NCI-H187 treated with DMSO at 0.1 percent for 48 hours (cell line): Measurements from ENCODE around the gene TSHZ2.
"Not testable (repeated sequence)": the region's sequence is repeated elsewhere in the genome, so short reads cannot be mapped to it uniquely, and the experiment has no call there.

Experiments used
- DNase-seq: peaks from one replicate; lab custom pipeline; 2025; lab: John Stamatoyannopoulos, UW

TSHZ2 gene

DNA sequence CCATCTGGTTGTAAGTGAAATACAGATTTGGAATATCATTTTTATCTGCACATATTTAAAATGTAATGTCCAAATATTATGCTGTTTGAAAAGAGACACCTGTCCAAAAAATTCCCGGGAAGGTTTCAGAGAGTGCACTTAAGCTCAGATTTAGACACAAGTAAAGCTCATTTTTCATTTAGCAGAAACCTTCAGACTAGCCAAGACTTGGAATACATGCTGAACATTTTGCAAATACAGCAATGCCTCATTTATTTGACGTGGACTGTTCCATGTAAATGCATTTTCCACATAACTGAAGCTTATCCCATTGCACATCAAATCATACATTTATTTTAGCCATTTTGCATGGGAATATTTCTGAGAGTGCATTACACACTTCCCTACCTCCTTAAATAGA is 340.8 kb downstream of the TSHZ2 start:
- DNase-seq, result no peak

- DNase-seq, result no peak
Observed at GRCh38 chr20:53316206-53316937, 344.2 kb downstream of the TSHZ2 start.

DNA sequence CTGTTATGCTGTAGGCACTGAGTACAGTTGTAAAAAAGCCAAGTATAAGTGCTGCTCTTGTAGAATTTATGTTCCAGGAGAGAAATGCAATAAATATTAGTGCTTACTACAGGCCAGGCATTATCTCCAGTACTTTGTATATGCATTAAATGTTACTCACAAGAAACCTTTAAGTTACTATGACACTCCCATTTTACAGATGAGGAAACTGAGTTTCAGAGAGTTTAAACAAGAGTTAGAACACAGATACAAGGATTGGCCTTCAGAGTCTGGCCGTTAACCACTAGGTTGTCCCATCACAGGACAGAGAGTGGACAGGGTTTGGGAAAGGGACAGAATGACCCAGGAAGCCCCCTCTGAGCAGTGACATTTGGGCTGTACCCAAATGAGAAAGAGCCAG is 347.0 kb downstream of the TSHZ2 start:
- DNase-seq, result no peak

GRCh38 chr20:53319716-53320115 is 347.6 kb downstream of the TSHZ2 start:
- no peak for DNase-seq

DNA sequence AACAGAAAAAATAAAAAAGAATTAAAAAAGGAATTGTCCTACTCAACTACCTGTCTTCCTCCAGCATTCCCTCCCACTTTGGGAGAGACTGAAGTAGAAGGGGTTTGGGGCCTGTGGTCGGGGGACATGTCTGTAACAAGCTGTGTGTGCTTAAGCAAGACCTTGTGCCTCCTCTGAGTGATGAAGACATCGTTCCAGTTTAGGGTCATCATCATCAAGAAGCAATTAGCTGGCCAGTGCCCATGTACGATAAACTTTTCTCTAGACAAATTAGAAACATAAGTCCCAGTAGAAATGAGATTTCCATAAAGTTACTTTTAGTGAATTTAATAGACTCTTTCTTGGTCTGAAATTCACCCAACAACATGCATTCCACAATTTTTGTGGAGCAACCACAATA is 348.5 kb downstream of the TSHZ2 start:
- DNase-seq, result no peak

DNA sequence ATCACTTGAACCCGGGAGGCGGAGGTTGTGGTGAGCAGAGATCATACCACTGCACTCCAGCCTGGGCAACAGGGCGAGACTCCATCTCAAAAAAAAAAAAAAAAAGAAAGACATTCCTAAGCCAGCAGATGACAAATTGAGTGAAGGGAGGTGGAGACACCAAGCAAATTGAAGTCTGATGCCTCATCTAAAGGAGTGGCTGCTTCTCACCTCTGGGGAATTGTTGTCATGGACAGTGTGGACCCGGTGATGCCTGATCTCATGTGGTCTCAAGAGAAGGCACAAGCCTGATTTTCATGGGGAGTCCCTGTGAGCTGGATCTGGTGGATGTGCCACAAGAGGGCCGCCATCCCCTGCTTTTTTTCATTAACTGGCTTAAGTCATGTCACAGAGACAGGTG is 349.4 kb downstream of the TSHZ2 start:
- no peak for DNase-seq

- no peak for DNase-seq
Observed at GRCh38 chr20:53322651-53323050, 350.5 kb downstream of the TSHZ2 start.

- not testable (repeated sequence) for DNase-seq
Observed at GRCh38 chr20:53323460-53323859, 351.3 kb downstream of the TSHZ2 start.

DNA sequence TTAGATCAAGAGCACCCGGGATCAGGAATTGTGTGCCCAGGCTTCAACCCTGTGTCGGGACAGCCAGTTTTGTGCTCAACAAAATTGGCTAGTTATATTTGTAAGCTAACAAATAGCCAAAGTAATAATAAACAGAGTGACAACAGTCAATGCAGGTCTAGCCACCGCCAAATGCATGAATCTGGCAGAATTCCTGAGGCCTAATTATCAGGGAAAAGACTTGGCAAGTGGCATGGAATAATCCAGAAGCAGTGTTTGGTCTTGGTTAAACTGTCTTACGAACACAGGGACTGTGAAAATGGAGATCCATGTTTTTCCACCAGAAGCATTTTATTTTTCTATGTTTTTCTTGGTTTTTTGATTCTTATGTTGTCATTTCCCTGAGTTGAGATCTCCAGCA is 352.7 kb downstream of the TSHZ2 start:
- DNase-seq, result no peak

GRCh38 chr20:53328961-53329360 is 356.8 kb downstream of the TSHZ2 start:
- no peak for DNase-seq

DNA sequence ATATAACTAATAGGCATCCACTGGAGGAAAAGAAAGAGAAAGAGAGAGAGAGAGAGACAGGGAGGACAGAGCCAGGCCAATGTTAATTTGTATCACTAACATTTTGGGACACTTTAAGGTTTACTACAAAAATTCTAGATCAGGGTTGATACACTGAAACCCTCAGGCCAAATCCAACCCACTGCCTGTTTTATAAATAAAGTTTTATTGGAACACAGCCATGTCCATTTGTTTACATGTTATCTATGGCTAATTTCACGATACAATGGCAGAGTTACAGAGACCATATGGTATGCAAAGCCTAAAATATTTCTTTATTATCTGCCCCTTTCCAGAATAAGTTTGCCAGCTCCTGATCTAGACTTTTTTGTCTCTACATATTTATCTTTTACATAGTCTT is 357.6 kb downstream of the TSHZ2 start:
- no peak for DNase-seq

GRCh38 chr20:53330601-53331140 is 358.5 kb downstream of the TSHZ2 start:
- DNase-seq, result no peak

GRCh38 chr20:53331151-53331973 is 359.2 kb downstream of the TSHZ2 start:
- no peak for DNase-seq

DNA sequence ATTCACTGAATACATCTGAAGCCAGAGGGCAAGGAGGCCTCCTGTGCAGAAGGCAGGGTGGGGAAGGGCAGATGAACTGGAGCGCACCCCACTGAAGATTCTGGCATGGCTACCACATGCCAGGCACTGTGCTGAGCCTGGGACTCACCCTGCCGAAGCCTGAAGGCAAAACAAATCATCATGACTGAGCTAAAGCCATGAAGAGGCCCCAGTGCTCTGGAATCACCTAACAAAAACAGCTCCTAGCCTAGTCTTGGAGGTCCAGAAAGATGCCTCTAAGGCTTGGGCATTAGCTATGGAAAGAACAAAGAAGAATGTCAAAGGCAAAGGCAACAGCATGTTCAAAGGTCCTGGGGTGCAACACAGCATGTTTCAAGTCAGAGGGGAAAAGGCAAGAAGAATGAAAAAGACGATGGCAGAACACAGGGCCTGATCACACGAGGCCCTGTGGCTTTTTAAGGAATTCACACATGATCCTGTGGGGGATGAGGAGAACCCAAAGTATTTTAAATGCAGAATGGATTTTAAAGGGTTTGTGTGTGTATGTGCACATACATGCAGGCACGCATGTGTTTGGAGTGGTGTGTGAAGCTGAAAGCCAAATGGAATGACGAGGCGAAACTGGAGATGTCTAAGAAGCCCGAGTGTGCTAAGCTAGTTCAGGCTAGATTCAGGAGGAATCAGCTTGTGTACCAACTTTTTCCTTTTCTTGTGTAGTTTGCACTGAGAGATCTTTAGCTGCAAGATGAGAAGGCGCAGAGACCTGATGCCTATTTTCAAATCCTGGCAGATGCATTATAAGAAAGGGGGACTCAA is 360.1 kb downstream of the TSHZ2 start:
- DNase-seq, result no peak

DNA sequence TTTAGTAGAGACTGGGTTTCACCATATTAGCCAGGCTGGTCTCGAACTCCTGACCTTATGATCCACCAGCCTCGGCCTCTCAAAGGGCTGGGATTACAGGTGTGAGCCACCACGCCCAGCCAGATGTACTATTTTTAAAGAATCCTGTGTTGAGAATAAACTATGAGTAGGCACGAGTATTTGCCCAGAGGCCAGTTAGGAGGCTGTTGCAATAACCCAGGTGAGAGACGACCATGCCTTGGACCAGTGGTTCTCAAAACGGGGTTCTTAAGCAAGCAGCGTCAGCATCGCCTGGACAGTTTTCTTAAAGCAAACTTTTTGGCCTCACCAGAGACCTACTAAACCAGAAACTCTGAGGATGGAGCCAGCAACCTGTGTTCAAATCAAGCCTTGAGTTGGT is 362.7 kb downstream of the TSHZ2 start:
- no peak for DNase-seq

GRCh38 chr20:53335555-53335954 is 363.4 kb downstream of the TSHZ2 start:
- no peak for DNase-seq

DNA sequence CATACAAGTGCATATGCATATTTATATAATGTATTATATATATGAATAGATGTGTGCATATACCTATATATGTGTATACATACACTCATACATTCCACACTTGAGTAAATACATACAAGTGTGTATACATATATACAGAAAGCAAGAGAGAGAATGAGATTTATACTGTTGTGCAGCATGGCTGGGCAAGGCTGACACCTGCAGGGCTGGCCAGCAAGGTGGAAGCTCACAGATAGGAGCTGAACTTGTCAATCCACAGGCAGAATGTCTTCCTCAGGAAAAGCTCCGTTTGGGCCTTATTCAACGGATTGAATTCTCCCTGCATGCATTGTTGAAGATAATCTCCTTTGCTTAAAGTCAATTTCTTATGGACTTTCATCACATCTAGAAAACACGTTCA is 364.7 kb downstream of the TSHZ2 start:
- DNase-seq, result no peak

- no peak for DNase-seq
Observed at GRCh38 chr20:53337390-53338101, 365.4 kb downstream of the TSHZ2 start.

GRCh38 chr20:53338716-53339115 is 366.6 kb downstream of the TSHZ2 start:
- DNase-seq, result no peak

DNA sequence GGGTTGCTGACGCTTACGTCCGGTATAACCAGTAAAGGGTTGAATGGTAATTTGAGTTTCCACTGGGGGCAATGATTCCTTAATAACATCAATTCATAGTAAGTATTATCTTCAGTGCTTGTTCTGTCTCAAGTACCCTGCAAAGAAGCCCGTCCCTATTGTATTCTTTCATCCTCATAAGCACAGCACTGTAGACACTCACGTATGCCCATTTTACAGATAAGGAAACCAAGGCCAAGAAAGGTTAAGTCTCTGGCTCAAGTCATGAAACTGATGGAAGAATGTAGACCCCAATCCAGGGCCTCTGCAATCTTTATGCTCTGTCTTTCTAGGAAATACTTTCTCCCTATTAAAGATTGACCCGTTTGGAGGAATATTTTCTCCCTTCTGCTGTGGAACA is 370.3 kb downstream of the TSHZ2 start:
- no peak for DNase-seq

DNA sequence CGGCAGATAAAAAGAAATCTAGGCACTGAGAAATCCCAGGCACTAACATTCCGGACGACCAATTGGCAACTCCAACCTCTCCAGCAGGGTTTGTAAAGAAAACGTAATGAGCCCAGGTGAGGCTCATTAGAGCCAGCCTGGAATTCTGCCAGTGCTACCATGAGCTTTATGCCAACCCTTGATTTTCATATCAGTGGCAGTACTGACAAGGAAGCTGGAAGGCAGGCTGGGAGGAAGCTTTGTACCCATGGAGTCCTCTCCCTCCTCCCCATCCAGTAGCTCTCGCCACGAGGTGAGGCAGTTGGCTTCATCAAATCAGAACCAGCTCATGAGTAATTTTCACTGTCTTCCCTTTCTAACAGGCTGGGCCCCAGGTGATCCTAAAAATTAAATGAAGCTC is 371.3 kb downstream of the TSHZ2 start:
- no peak for DNase-seq

DNA sequence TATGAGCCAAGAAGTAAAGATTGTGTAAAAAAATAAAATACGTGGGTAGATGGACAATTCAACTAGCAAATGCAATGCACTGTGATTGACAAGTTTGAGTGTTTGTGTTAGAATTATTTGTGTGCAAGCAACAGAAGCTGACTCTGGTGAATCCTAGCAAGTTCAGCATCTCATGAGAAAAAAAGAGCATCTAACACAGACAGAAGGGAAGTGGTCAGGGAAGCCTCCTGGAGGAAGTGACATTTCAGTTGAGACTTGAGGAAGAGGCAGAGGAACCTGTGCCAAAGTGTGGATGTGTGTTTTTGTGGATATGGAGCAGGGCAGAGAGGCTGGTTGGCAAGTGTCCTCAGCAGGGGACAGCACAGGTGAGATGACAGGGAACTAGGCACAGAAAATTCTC is 372.7 kb downstream of the TSHZ2 start:
- no peak for DNase-seq
